GM12891 (cell line): Measurements from ENCODE around the gene PRICKLE4.
"Not testable (repeated sequence)": the region's sequence is repeated elsewhere in the genome, so short reads cannot be mapped to it uniquely, and the experiment has no call there.

Experiments
- POLR2A ChIP-seq: IDR thresholded peaks from 2 replicates; pipeline ENCODE4 v1.6.1; 2011; ENCODE audit warnings: low read depth, low read length, control low read depth
- POLR2AphosphoS5 ChIP-seq: IDR thresholded peaks from 2 replicates; pipeline ENCODE4 v1.6.1; 2011; ENCODE audit warnings: low read depth, low read length, control low read depth
- TAF1 ChIP-seq: IDR thresholded peaks from 2 replicates; pipeline ENCODE4 v1.6.1; 2011; ENCODE audit warnings: low read depth, low read length, control low read depth

- not testable (repeated sequence) for TF ChIP-seq POLR2AphosphoS5, POLR2A, TAF1
Observed at GRCh38 chr6:41766043-41766664, 14.4 kb upstream of the PRICKLE4 start.
